Measurements from ENCODE around the gene PLA2G4D.

Gene PLA2G4D

GRCh38 chr15:42108806-42109205 lies 14.4 kb upstream of the PLA2G4D start:
- no peak for DNase-seq (ENCODE audit: extremely low read depth, low read depth)
- TF ChIP-seq, protein P1, sequence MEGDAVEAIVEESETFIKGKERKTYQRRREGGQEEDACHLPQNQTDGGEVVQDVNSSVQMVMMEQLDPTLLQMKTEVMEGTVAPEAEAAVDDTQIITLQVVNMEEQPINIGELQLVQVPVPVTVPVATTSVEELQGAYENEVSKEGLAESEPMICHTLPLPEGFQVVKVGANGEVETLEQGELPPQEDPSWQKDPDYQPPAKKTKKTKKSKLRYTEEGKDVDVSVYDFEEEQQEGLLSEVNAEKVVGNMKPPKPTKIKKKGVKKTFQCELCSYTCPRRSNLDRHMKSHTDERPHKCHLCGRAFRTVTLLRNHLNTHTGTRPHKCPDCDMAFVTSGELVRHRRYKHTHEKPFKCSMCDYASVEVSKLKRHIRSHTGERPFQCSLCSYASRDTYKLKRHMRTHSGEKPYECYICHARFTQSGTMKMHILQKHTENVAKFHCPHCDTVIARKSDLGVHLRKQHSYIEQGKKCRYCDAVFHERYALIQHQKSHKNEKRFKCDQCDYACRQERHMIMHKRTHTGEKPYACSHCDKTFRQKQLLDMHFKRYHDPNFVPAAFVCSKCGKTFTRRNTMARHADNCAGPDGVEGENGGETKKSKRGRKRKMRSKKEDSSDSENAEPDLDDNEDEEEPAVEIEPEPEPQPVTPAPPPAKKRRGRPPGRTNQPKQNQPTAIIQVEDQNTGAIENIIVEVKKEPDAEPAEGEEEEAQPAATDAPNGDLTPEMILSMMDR (IDR thresholded peaks at IDR 0.05; ENCODE audit: low read depth, low read length): no peak

- DNase-seq (ENCODE audit: extremely low read depth, low read depth): no peak
- TF ChIP-seq, protein P1 (IDR thresholded peaks at IDR 0.05; ENCODE audit: low read depth, low read length): no peak
Observed at GRCh38 chr15:42108189-42108588, 13.8 kb upstream of the PLA2G4D start.

GRCh38 chr15:42107473-42107872 lies 13.1 kb upstream of the PLA2G4D start:
- TF ChIP-seq, protein P1 (IDR thresholded peaks at IDR 0.05; ENCODE audit: low read depth, low read length): no peak
- no peak for DNase-seq (ENCODE audit: extremely low read depth, low read depth)

DNA sequence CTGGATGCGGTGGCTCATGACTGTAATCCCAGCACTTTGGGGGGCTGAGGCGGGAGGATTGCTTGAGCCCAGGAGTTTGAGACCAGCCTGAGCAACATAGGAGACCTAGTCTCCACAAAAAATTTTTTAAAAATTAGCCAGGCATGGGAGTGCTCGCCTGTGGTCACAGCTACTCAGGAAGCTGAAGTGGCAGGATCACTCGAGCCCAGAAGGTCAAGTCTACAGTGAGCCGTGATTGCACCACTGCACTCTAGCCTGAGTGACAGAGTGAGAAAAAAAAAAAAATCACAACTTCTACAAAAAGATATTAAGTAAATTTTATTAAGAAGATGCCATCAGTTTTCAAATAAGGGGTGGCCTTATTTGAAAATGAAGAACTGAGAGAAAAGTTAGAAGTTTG lies 11.9 kb upstream of the PLA2G4D start:
- TF ChIP-seq, protein P1 (IDR thresholded peaks at IDR 0.05; ENCODE audit: low read depth, low read length): no peak
- no peak for DNase-seq (ENCODE audit: extremely low read depth, low read depth)

- TF ChIP-seq, protein P1 (IDR thresholded peaks at IDR 0.05; ENCODE audit: low read depth, low read length): no peak
- DNase-seq (ENCODE audit: extremely low read depth, low read depth): no peak
Observed at GRCh38 chr15:42104095-42104891, 9.9 kb upstream of the PLA2G4D start.

- DNase-seq (ENCODE audit: extremely low read depth, low read depth): peak; percentile 5
- TF ChIP-seq, protein P1 (IDR thresholded peaks at IDR 0.05; ENCODE audit: low read depth, low read length): no peak
Observed at GRCh38 chr15:42102646-42103235, 8.4 kb upstream of the PLA2G4D start.

GRCh38 chr15:42101861-42102260 lies 7.5 kb upstream of the PLA2G4D start:
- no peak for DNase-seq (ENCODE audit: extremely low read depth, low read depth)
- TF ChIP-seq, protein P1 (IDR thresholded peaks at IDR 0.05; ENCODE audit: low read depth, low read length): no peak
